AG09309 (cell line): ENCODE measurements around the gene CASR.

Source experiments
- DNase-seq: peaks from one replicate; pipeline ENCODE4 v3.0.0-alpha.2; 2010; ENCODE audit warnings: low read depth
- H3K4me3 ChIP-seq: 2 replicates; pipeline ENCODE4 v1.5.1; 2011; ENCODE audit warnings: mild to moderate bottlenecking, low read depth, low read length, moderate library complexity; ENCODE audit not compliant: control insufficient read depth
- TF ChIP-seq, protein P1 (sequence below): IDR thresholded peaks from 2 replicates; pipeline ENCODE4 v1.5.1; 2011; ENCODE audit warnings: mild to moderate bottlenecking, low read depth, low read length, inconsistent platforms; ENCODE audit not compliant: insufficient read depth, control insufficient read depth; ENCODE audit errors: missing control alignments

CASR gene

DNA sequence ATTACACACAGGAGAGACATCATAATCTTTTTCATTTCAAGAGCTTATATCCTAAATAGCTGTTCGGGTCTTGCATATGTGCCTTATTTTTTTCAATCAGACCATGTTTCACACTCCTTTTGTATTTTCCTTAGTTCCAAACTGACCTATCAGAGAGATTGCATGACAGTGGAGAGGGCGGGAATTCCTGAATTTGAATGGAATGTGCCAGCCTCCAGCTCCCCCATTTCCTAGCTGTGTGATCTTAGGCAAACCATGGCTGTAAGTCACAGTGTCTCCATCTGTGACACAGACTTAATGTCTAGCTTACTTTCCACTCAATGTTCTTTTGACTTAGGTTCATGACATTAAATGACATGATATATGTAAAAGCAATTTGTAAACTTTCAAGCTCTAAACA is 79.6 kb downstream of the CASR start:
- no peak overlapping the region for H3K4me3 ChIP-seq
- TF ChIP-seq, protein P1, sequence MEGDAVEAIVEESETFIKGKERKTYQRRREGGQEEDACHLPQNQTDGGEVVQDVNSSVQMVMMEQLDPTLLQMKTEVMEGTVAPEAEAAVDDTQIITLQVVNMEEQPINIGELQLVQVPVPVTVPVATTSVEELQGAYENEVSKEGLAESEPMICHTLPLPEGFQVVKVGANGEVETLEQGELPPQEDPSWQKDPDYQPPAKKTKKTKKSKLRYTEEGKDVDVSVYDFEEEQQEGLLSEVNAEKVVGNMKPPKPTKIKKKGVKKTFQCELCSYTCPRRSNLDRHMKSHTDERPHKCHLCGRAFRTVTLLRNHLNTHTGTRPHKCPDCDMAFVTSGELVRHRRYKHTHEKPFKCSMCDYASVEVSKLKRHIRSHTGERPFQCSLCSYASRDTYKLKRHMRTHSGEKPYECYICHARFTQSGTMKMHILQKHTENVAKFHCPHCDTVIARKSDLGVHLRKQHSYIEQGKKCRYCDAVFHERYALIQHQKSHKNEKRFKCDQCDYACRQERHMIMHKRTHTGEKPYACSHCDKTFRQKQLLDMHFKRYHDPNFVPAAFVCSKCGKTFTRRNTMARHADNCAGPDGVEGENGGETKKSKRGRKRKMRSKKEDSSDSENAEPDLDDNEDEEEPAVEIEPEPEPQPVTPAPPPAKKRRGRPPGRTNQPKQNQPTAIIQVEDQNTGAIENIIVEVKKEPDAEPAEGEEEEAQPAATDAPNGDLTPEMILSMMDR = no peak
- no peak for DNase-seq

DNA sequence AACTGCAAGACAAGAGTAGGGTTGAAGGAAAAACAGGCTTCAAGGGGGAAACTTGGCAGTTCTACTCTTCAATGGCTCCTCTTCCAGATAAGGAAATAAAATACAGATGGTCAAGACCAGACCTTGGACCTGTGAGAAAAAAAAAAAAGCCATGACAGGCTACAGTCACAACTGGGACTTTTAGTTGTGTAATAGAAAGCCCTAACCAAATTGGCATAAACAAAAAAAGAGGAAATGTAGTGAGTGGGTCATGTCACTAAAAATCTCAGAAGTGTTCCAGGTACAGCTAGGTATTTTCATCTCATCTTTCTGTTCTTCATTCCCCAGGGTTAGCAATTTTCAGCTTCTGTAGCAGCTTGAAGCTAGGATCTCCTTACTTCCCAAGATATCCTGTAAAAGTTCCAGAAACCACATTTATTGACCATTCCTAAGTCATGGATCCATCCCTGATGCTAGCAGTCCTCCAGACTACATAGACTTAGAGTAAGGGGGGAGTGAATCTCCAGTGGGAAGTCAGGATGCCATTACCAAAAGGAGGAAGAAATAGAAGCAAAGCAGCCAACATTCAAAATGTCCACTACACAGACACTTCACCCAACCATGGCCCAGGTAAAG is 80.6 kb downstream of the CASR start:
- no peak for DNase-seq
- TF ChIP-seq, protein P1 = no peak
- no peak overlapping the region for H3K4me3 ChIP-seq

DNA sequence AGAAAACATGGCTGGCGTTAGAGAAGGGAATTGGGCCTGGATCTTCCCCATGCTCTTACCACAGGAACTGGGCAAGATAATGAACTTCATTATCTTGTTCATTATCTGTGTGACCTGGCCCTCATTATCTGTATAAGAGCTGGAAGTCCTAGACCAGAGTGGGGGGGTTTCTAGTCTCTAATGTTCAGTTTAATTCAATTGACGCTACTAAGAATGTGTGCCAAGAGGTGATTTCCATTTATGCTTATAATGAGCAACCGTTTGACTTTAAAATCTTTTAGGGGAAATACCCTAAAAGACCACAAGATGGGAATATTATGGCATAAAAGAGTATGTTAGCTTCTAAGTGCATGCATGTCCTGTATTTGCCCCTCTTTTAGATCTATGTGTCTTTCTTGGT is 82.5 kb downstream of the CASR start:
- H3K4me3 ChIP-seq = no peak overlapping the region
- TF ChIP-seq, protein P1 = no peak
- no peak for DNase-seq

DNA sequence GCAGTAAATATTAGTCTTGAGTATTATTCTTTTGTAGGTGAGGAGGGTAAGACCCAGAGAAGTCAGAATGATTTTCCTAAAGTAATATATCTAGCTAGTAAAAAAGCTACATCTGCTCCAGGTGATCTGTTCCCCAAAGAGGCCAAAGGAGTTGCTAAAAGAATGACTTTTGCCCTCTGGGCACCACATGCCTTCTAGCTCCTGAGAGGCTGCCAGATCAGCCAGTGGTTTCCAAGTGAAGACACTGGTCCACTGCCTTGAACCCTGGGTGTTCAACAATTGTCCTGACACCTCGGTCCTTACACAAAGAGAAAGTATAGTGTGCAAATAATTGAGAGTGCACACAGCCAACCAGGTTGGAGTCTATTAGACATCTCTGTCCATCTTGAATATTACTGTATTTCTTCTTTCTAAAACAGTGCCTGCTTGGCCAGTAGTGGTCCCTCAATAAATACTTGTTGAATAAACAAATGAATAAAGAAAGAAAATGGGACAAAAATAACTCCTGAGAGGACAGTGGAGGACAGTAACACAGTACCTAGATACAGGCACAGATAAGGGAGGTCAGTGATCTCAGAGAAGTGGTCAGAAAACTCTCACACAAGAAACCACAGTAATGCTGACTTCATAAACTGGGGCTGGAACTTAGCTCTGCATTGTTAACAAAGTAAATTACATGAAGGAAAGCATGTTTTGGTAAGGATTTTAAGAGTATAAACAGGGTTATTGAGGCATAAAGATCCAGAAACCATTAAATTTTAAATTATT is 85.0 kb downstream of the CASR start:
- DNase-seq = no peak
- H3K4me3 ChIP-seq = no peak overlapping the region
- TF ChIP-seq, protein P1 = no peak

DNA sequence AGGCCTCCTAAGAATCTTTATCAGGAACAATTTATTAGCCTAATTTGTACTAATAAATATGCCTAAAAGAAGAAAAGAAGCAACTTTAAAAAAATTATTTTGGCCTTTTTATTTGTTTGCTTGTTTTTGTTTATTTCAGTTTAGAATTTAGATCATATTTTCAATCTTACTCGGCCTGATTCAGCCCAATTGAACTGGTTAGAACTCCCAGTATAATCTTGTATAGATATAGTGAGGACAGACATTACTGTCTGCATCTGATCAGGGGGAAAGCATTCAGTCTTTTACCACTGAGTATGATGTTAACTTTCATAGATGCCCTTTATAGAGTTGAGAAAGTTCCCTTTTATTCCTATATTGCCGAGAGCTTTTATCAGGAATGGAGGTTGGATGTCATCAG is 85.6 kb downstream of the CASR start:
- DNase-seq = no peak
- no peak overlapping the region for H3K4me3 ChIP-seq
- TF ChIP-seq, protein P1 = no peak

DNA sequence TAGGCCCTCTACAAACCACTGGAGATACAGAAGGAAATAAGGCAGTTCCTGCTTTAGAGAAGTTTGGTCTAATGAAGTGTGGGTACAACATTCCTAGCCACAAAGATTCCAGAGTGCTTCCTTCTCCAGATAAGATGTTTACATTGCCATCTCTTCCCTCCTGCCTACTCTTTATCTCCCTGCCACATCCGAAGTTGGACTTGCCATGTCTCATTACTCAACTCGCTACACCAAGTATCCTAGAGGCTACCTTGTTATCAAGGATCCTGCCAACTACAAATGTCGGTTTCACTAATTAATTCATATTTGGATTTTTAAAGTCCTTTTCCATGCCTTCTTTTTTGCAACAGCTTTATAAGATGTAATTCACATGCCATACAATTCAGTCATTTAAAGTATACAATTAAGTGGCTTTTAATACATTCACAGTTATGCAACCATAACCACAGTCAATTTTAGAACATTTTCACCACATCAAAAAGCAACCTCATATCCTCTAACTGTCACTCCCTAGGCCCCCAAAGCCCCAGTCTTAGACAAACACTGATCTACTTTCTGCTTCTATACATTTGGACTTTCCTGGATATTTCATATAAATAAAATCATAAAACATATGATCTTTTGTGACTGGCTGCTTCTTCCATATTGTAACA is 87.9 kb downstream of the CASR start:
- DNase-seq = no peak
- H3K4me3 ChIP-seq = no peak overlapping the region
- TF ChIP-seq, protein P1 = no peak
